ENCODE data around the gene OR2AT4.

GRCh38 chr11:75141166-75141565 lies 44.5 kb upstream of the OR2AT4 start:
- TF ChIP-seq, protein P1, sequence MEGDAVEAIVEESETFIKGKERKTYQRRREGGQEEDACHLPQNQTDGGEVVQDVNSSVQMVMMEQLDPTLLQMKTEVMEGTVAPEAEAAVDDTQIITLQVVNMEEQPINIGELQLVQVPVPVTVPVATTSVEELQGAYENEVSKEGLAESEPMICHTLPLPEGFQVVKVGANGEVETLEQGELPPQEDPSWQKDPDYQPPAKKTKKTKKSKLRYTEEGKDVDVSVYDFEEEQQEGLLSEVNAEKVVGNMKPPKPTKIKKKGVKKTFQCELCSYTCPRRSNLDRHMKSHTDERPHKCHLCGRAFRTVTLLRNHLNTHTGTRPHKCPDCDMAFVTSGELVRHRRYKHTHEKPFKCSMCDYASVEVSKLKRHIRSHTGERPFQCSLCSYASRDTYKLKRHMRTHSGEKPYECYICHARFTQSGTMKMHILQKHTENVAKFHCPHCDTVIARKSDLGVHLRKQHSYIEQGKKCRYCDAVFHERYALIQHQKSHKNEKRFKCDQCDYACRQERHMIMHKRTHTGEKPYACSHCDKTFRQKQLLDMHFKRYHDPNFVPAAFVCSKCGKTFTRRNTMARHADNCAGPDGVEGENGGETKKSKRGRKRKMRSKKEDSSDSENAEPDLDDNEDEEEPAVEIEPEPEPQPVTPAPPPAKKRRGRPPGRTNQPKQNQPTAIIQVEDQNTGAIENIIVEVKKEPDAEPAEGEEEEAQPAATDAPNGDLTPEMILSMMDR (IDR thresholded peaks at IDR 0.05; ENCODE audit: low read depth, low read length), result no peak
- no peak for TF ChIP-seq POLR2A (IDR thresholded peaks at IDR 0.05; ENCODE audit: extremely low read depth, insufficient read length)

Data from NB4 (cell line).